Endothelial cell of umbilical vein (primary cell): ENCODE measurements around the gene DTD1. TPM values are rescaled to one million over a fixed set of nuclear protein-coding genes. Genes with fewer than 3 reads are reported as not detected.

Source experiments
- BruUV-seq: library from RNA; stranded (reverse); fragments of 400-500 nt; replicated peaks from 2 replicates; lab custom pipeline; 2021; lab: Mats Ljungman, UMichigan
- CTCF ChIA-PET: fragments of 300-600, 350-600 bp; sonication (Branson Sonifier 250); formaldehyde crosslinking; loops from one replicate; lab custom pipeline; 2021; ENCODE audit warnings: antibody characterized with exemption, inconsistent platforms; lab: Charles Lee
- POLR2A ChIA-PET: fragments of 300-600, 350-600 bp; sonication (Branson Sonifier 250); formaldehyde crosslinking; loops from one replicate; lab custom pipeline; 2021; ENCODE audit warnings: antibody characterized with exemption, inconsistent platforms; lab: Charles Lee
- DNase-seq: peaks from one replicate; pipeline ENCODE4 v3.0.0-alpha.2; 2011; ENCODE audit warnings: low read depth, low spot score
- FAIRE-seq: peaks from 2 replicates; lab custom pipeline; 2011; peaks lifted over from hg19 to GRCh38; lab: Jason Lieb, UNC
- H2AFZ ChIP-seq: 2 replicates; pipeline ENCODE4 v1.6.0; 2012; ENCODE audit warnings: low read depth, low read length, control low read depth, inconsistent platforms
- H3K27ac ChIP-seq: 2 replicates; pipeline ENCODE4 v1.5.1; 2011; ENCODE audit warnings: low read depth, mild to moderate bottlenecking, control low read depth, low read length, moderate library complexity; ENCODE audit not compliant: insufficient read depth
- H3K27me3 ChIP-seq, 2 experiments: 2 replicates each; pipeline versions ENCODE4 v1.6.0 to v1.6.1; 2011; ENCODE audit warnings: low read length in 2 of 2, mixed read lengths in 1 of 2; ENCODE audit not compliant: control insufficient read depth in 2 of 2, insufficient read depth in 2 of 2
- H3K36me3 ChIP-seq, 2 experiments: 2 replicates in 1 of 2; 3 replicates in 1 of 2; pipeline ENCODE4 v1.5.1; 2011; ENCODE audit warnings: low read length in 2 of 2, mild to moderate bottlenecking in 1 of 2, moderate library complexity in 1 of 2; ENCODE audit not compliant: control insufficient read depth in 2 of 2, insufficient read depth in 2 of 2; ENCODE audit errors: extremely low read depth in 1 of 2
- H3K4me1 ChIP-seq: 3 replicates; pipeline ENCODE4 v1.5.1; 2011; ENCODE audit warnings: mild to moderate bottlenecking, low read length; ENCODE audit not compliant: control insufficient read depth, insufficient read depth; ENCODE audit errors: extremely low read depth
- H3K4me2 ChIP-seq: 2 replicates; pipeline ENCODE4 v1.6.1; 2011; ENCODE audit warnings: low read length, control low read depth, mixed read lengths; ENCODE audit not compliant: insufficient read depth
- H3K4me3 ChIP-seq, 3 experiments: fragments of 200-600 bp in 1 of 3; sonication (generic), shearing (Covaris generic) in 1 of 3; replicated peaks in 1 of 3; 2 replicates each; pipeline ENCODE4 v1.5.1; 2011 to 2016; ENCODE audit warnings: control low read depth in 3 of 3, low read length in 3 of 3, mild to moderate bottlenecking in 2 of 3, inconsistent platforms in 1 of 3, low read depth in 1 of 3, moderate library complexity in 1 of 3; ENCODE audit not compliant: insufficient read depth in 1 of 3
- H3K79me2 ChIP-seq: 2 replicates; pipeline ENCODE4 v1.6.0; 2012; ENCODE audit warnings: low read length, inconsistent platforms; ENCODE audit not compliant: control insufficient read depth, insufficient read depth
- H3K9ac ChIP-seq: replicated peaks from 2 replicates; pipeline ENCODE3; 2011; ENCODE audit warnings: low read length, control low read depth; ENCODE audit not compliant: insufficient read depth; ENCODE audit errors: extremely low read depth
- H3K9me1 ChIP-seq: replicated peaks from 3 replicates; pipeline ENCODE4 v1.6.0; 2011; ENCODE audit warnings: mild to moderate bottlenecking, low read length; ENCODE audit not compliant: control insufficient read depth, insufficient read depth; ENCODE audit errors: extremely low read depth
- H3K9me3 ChIP-seq: replicated peaks from 2 replicates; pipeline ENCODE4 v1.5.1; 2012; ENCODE audit warnings: low read length, inconsistent platforms; ENCODE audit not compliant: control insufficient read depth, insufficient read depth
- H4K20me1 ChIP-seq: replicated peaks from 2 replicates; pipeline ENCODE3; 2011; ENCODE audit warnings: mild to moderate bottlenecking, low read length; ENCODE audit not compliant: control insufficient read depth, insufficient read depth; ENCODE audit errors: extremely low read depth
- CTCF ChIP-seq, 2 donors: IDR thresholded peaks; 1 replicate in 1 of 2; 2 replicates in 1 of 2; pipeline ENCODE4 v1.5.1; 2011; ENCODE audit warnings: low read length in 2 of 2, mild to moderate bottlenecking in 2 of 2, moderate library complexity in 2 of 2, control low read depth in 1 of 2, inconsistent platforms in 1 of 2, low read depth in 1 of 2; ENCODE audit not compliant: insufficient read depth in 1 of 2; ENCODE audit errors: extremely low read depth in 1 of 2
- EZH2 ChIP-seq: IDR thresholded peaks from 2 replicates; pipeline ENCODE4 v1.6.1; 2012; ENCODE audit warnings: borderline replicate concordance, low read depth, mild to moderate bottlenecking, moderate library complexity, low read length, inconsistent platforms; ENCODE audit not compliant: severe bottlenecking
- FOS ChIP-seq: IDR thresholded peaks from 2 replicates; pipeline ENCODE4 v1.6.1; 2011; ENCODE audit warnings: mild to moderate bottlenecking, low read length, moderate library complexity, borderline replicate concordance; ENCODE audit not compliant: insufficient read depth
- GATA2 ChIP-seq: IDR thresholded peaks from 2 replicates; pipeline ENCODE4 v1.7.0; 2011; ENCODE audit warnings: low read depth, mild to moderate bottlenecking, moderate library complexity, mixed read lengths, low read length; ENCODE audit not compliant: insufficient read length, insufficient read depth
- JUN ChIP-seq: IDR thresholded peaks from 2 replicates; pipeline ENCODE4 v1.6.1; 2011; ENCODE audit warnings: borderline replicate concordance, low read depth; ENCODE audit not compliant: insufficient read length, insufficient read depth
- MYC ChIP-seq: IDR thresholded peaks from one replicate; pipeline ENCODE4 v1.6.1; 2011; ENCODE audit warnings: mild to moderate bottlenecking, low read depth, low read length
- POLR2A ChIP-seq: IDR thresholded peaks from 2 replicates; pipeline ENCODE4 v1.6.1; 2012; ENCODE audit warnings: low read depth, mild to moderate bottlenecking, control low read depth, low read length
- POLR2AphosphoS5 ChIP-seq: IDR thresholded peaks from 2 replicates; pipeline ENCODE4 v1.6.1; 2012; ENCODE audit warnings: low read depth, mild to moderate bottlenecking, control low read depth, low read length, moderate library complexity; ENCODE audit not compliant: insufficient read depth
- dilution Hi-C: fragments of 300-500 bp; cut with MboI; formaldehyde crosslinking; loops from one replicate; pipeline ENCODE4 v1.15.0; 2019; ENCODE audit warnings: low sequenced_read_pairs; ENCODE audit not compliant: extremely low pct_ligation_motif_present
- intact Hi-C: fragments of 100-400 bp; cut with micrococcal nuclease; formaldehyde crosslinking; loops from one replicate; pipeline ENCODE4 v1.10.0; 2022
- polyA plus RNA-seq, 4 experiments: library from polyadenylated mRNA; depleted of rRNA in 3 of 4; stranded (reverse) in 3 of 4; unstranded in 1 of 4; fragments of >200 nt; gene quantifications; 2 replicates each; pipeline versions ENCODE4 v1.2.1 to v1.2.3, GENCODE V29; 2011 to 2012; ENCODE audit warnings: missing spikeins in 1 of 4
- total RNA-seq: library from RNA; stranded (reverse); gene quantifications from 2 replicates; pipeline ENCODE4 v1.2.3, GENCODE V29; 2021
- TF ChIP-seq, protein P1 (sequence below): IDR thresholded peaks from 2 replicates; pipeline ENCODE4 v1.6.1; 2011; ENCODE audit not compliant: insufficient read depth, insufficient read length

Gene DTD1
- total and polyA plus RNA-seq, 2 donors (not counting 3 experiments of a cell fraction or from before 2014, with no cell fraction given), result 48.2 to 50.8 TPM

DNA sequence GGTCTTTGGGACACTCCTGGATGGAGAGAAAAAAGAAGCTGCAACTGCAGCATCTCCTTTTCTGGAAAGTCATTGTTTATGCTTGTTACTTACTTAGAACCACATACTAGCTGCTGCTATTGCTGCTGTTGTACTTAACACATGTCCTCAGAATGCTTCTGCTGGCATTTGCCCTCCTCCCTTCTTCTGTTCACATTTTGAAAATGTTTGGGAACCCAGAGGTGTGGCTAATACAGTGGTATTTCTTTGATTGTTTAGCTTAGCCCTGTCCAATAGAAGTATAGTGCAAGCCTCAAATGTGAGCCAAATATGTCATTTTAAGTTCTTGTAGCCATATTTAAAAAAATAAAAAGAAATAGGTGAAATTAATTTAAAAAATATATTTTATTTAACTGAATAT is 8.4 kb downstream of the DTD1 start:
- TF ChIP-seq GATA2, result no peak
- TF ChIP-seq, protein P1, sequence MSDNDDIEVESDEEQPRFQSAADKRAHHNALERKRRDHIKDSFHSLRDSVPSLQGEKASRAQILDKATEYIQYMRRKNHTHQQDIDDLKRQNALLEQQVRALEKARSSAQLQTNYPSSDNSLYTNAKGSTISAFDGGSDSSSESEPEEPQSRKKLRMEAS, result no peak
- no peak for TF ChIP-seq CTCF (IDR thresholded peaks at IDR 0.05; ENCODE audit: extremely low read depth in 1 of 2, insufficient read depth in 1 of 2, low read depth in 1 of 2, low read length in 2 of 2)
- no peak for TF ChIP-seq MYC
- no peak for TF ChIP-seq POLR2A
- no peak for TF ChIP-seq POLR2AphosphoS5
- no peak for TF ChIP-seq EZH2
- no peak for TF ChIP-seq FOS
- TF ChIP-seq JUN, result no peak
- Histone ChIP-seq H4K20me1 (no peaks in the 10 kb centered on the region), H2AFZ (no peak overlapping the region), H3K4me1 (no peaks in the 10 kb centered on the region), H3K9me3 (no peaks in the 10 kb centered on the region), H3K4me2 (no peak overlapping the region), H3K79me2 (peaks cover 2% of the 10 kb centered on the region), H3K9me1 (no peaks in the 10 kb centered on the region), H3K9ac (no peak overlapping the region), H3K27ac (no peak overlapping the region), H3K36me3 (peaks cover 0 to 5% of the 10 kb centered on the region in 2 experiments), H3K4me3 (no peak overlapping the region), H3K27me3 (no peaks in the 10 kb centered on the region)
- intact Hi-C loops (no loop called here), dilution Hi-C loops (no loop called here)
- ChIA-PET CTCF (interaction anchor here (0.7 to 1.3 kb wide), 2 partner anchors 10 to 1032 kb away, joined by 3 read pairs; no protein-coding TSS in a partner anchor), POLR2A (no interaction called here)
- DNase-seq (no peak), FAIRE-seq (no peak)
- BruUV-seq, result no TSS peak
